Measurements from ENCODE around the gene CACNA1B. TPM values are rescaled to one million over a fixed set of nuclear protein-coding genes. Genes with fewer than 3 reads are reported as not detected.

The CACNA1B gene
- total RNA-seq, 1 donor from 2014 or later: 0.74 TPM

- Histone ChIP-seq H3K36me3 (no peaks in the 10 kb centered on the region), H3K27ac (no peak overlapping the region), H3K4me1 (no peaks in the 10 kb centered on the region), H3K9me3 (no peaks in the 10 kb centered on the region), H3K4me3 (no peak overlapping the region), H3K27me3 (no peaks in the 10 kb centered on the region)
- intact Hi-C loops (cut with DNase I): no loop called here
- no peak for DNase-seq (ENCODE audit: extremely low spot score in 2 of 2)
- TF ChIP-seq POLR2A (IDR thresholded peaks at IDR 0.05) (no peak), POLR2AphosphoS5 (IDR thresholded peaks at IDR 0.05; ENCODE audit: insufficient read depth in 1 of 2, low read depth in 1 of 2) (no peak)
Observed at GRCh38 chr9:137988051-137988450, 110.5 kb downstream of the CACNA1B start.

GRCh38 chr9:137988701-137989100 is 111.1 kb downstream of the CACNA1B start:
- peak in 1 of 2 donors; percentile 44 for DNase-seq (ENCODE audit: extremely low spot score in 2 of 2)
- H3K4me1 ChIP-seq: no peaks in the 10 kb centered on the region
- H3K27ac ChIP-seq: no peak overlapping the region
- no peak for TF ChIP-seq POLR2A (IDR thresholded peaks at IDR 0.05)
- no peak for TF ChIP-seq CTCF (IDR thresholded peaks at IDR 0.05)
- no peak for TF ChIP-seq POLR2AphosphoS5 (IDR thresholded peaks at IDR 0.05; ENCODE audit: insufficient read depth in 1 of 2, low read depth in 1 of 2)
- H3K36me3 ChIP-seq: no peaks in the 10 kb centered on the region
- H3K4me3 ChIP-seq: no peak overlapping the region
- H3K9me3 ChIP-seq: no peaks in the 10 kb centered on the region
- no peaks in the 10 kb centered on the region for H3K27me3 ChIP-seq
- intact Hi-C loops (cut with DNase I): no loop called here

GRCh38 chr9:137989156-137989555 is 111.6 kb downstream of the CACNA1B start:
- TF ChIP-seq CTCF (IDR thresholded peaks at IDR 0.05): no peak
- no peak for TF ChIP-seq POLR2A (IDR thresholded peaks at IDR 0.05)
- TF ChIP-seq POLR2AphosphoS5 (IDR thresholded peaks at IDR 0.05; ENCODE audit: insufficient read depth in 1 of 2, low read depth in 1 of 2): no peak
- Histone ChIP-seq H3K27me3 (no peaks in the 10 kb centered on the region), H3K36me3 (no peaks in the 10 kb centered on the region), H3K4me1 (no peaks in the 10 kb centered on the region), H3K9me3 (no peaks in the 10 kb centered on the region), H3K27ac (no peak overlapping the region), H3K4me3 (no peak overlapping the region)
- DNase-seq (ENCODE audit: extremely low spot score in 2 of 2): peak in 1 of 2 donors; percentile 11
- intact Hi-C loops (cut with DNase I): no loop called here

- no peak for TF ChIP-seq POLR2A (IDR thresholded peaks at IDR 0.05)
- no peak for TF ChIP-seq CTCF (IDR thresholded peaks at IDR 0.05)
- TF ChIP-seq POLR2AphosphoS5 (IDR thresholded peaks at IDR 0.05; ENCODE audit: insufficient read depth in 1 of 2, low read depth in 1 of 2): no peak
- intact Hi-C loops (cut with DNase I): no loop called here
- peak in 1 of 2 donors; percentile 56 for DNase-seq (ENCODE audit: extremely low spot score in 2 of 2)
Observed at GRCh38 chr9:137989999-137990715, 112.6 kb downstream of the CACNA1B start.

GRCh38 chr9:138003485-138004190 is 126.1 kb downstream of the CACNA1B start:
- TF ChIP-seq CTCF (IDR thresholded peaks at IDR 0.05): no peak
- no peak for TF ChIP-seq POLR2A (IDR thresholded peaks at IDR 0.05)
- TF ChIP-seq POLR2AphosphoS5 (IDR thresholded peaks at IDR 0.05; ENCODE audit: insufficient read depth in 1 of 2, low read depth in 1 of 2): no peak
- DNase-seq (ENCODE audit: extremely low spot score in 2 of 2): peak in 1 of 2 donors; percentile 52
- Histone ChIP-seq H3K4me1 (no peaks in the 10 kb centered on the region), H3K9me3 (no peaks in the 10 kb centered on the region), H3K4me3 (no peak overlapping the region), H3K27ac (no peak overlapping the region), H3K36me3 (no peaks in the 10 kb centered on the region), H3K27me3 (no peaks in the 10 kb centered on the region)
- intact Hi-C loops (cut with DNase I): no loop called here

More at GRCh38 chr9:137989999-137990715, 112.6 kb downstream of the CACNA1B start:
- no peak overlapping the region for H3K27ac ChIP-seq
- no peaks in the 10 kb centered on the region for H3K36me3 ChIP-seq
- no peak overlapping the region for H3K4me3 ChIP-seq
- no peaks in the 10 kb centered on the region for H3K4me1 ChIP-seq
- H3K27me3 ChIP-seq: no peaks in the 10 kb centered on the region
- no peaks in the 10 kb centered on the region for H3K9me3 ChIP-seq

Measured in vagina (tissue), 2 donors.